ENCODE data around the gene TMEM11.

Gene TMEM11

DNA sequence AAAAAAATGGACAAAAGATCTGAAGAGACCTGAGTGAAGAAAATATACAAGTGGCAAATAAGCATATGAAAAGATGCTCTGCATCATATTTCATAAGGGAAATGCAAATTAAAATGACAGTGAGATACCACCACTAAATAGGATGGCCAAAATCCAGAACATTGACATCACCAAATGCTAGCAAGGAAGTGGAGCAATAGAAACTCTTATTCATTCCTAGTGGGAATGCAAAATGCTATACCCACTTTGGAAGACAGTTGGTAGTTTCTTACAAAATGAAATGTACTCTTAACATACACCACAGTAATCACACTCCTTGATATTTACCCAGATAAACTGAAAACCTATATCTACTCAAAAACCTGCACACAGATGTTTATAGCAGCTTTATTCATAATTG, 53.6 kb downstream of the TMEM11 start:
- no peak for DNase-seq (ENCODE audit: low read depth)

DNA sequence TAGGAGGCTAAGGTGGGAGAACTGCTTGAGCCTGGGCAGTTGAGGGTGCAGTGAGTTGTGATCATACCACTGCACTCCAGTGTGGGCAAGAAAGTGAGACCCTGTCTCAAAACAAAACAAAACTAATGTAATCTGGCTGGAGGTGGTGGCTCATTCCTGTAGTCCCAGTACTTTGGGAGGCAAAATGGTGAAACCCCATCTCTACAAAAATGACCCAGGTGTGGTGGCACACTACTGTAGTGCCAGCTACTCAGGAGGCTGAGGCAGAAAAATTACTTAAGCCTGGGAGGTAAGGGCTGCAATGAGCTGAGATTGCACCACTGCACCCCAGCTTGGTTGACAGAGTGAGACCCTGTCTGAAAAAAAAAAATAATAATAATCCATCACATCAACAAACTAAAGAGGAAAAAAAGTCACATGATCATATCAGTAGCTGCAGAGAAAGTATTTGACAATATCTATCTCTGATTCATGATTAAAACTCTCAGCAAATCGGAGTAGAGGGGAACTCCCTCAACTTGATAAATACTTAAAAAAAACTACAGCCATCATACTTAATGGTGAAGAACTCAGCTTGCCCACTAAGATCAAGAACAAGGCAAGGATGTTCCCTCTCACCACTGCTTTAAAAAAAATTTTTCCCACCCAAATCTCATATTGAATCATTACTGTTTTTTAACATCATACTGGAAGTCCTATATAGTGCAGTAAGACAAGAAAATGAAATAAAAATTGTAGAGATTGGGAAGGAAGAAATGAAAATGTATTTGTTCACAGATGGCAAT, 56.2 kb downstream of the TMEM11 start:
- DNase-seq (ENCODE audit: low read depth), result no peak

DNA sequence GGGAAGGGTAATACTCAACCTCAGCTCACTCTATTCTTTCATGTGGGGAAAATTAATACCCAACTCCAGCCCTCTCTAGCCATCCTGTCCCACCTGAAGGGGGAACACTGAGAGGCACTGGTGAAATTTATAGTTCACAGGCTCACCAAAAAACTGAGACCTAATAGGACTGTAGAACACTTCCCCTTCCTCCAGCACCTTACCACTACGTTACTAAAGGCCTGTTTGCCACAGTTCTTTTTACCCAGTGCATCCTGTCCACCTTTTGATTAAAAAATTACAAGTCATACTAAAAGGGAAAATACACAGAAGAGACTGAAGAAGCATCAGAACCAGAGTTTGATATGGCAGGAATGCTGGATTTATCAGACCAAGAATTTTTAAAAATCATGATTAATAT, 61.2 kb downstream of the TMEM11 start:
- no peak for DNase-seq (ENCODE audit: low read depth)

DNA sequence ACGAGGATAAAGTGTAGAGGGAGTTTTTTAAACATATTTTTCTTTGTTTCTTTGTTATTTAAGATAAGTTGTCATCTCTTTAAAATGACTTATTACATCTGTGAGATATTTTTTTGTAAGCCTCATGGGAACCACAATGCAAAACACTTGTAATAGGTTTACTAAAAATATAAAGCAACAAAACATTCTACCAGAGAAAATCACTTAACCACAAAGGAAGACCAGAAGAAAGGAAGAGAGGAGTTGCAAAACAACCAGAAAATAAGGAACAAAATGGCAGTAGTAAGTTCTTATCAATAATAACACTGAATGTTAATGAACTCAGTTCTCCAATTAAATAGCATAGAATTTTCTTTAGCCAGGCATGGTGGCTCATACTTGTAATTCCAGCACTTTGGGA, 64.3 kb downstream of the TMEM11 start:
- no peak for DNase-seq (ENCODE audit: low read depth)
